GM19025 (cell line): Measurements from ENCODE around the gene INS.

Experiments
- ATAC-seq: cut with Tn5 transposase; IDR thresholded peaks from one replicate; pipeline ENCODE4 v1.9.1; 2021; ENCODE audit warnings: mild to moderate bottlenecking, low read depth, moderate library complexity; ENCODE audit not compliant: unreplicated experiment

Gene INS

GRCh38 chr11:2168286-2169004, 7.4 kb upstream of the INS start:
- ATAC-seq = no peak

GRCh38 chr11:2167141-2168045, 6.4 kb upstream of the INS start:
- ATAC-seq = no peak

- no peak for ATAC-seq
These were observed 5.3 kb upstream of the INS start for GRCh38 chr11:2166091-2166851.

GRCh38 chr11:2165571-2165970, 4.6 kb upstream of the INS start:
- no peak for ATAC-seq

- ATAC-seq = no peak
These were observed 4.0 kb upstream of the INS start for GRCh38 chr11:2164861-2165555.

GRCh38 chr11:2164081-2164480, 3.1 kb upstream of the INS start:
- ATAC-seq = no peak

- no peak for ATAC-seq
These were observed 2.5 kb upstream of the INS start for GRCh38 chr11:2163428-2163978.

GRCh38 chr11:2159536-2160413, 1.2 kb downstream of the INS start:
- no peak for ATAC-seq

- ATAC-seq = no peak
These were observed 2.0 kb downstream of the INS start for GRCh38 chr11:2158966-2159365.

- no peak for ATAC-seq
These were observed 2.7 kb downstream of the INS start for GRCh38 chr11:2158296-2158737.

GRCh38 chr11:2157294-2158040, 3.5 kb downstream of the INS start:
- no peak for ATAC-seq

GRCh38 chr11:2156416-2157182, 4.4 kb downstream of the INS start:
- no peak for ATAC-seq

GRCh38 chr11:2155511-2155910, 5.5 kb downstream of the INS start:
- no peak for ATAC-seq

- no peak for ATAC-seq
These were observed 6.1 kb downstream of the INS start for GRCh38 chr11:2154889-2155288.

- ATAC-seq = no peak
These were observed 6.8 kb downstream of the INS start for GRCh38 chr11:2154195-2154585.

GRCh38 chr11:2153581-2154194, 7.3 kb downstream of the INS start:
- no peak for ATAC-seq

GRCh38 chr11:2151500-2152257, 9.3 kb downstream of the INS start:
- ATAC-seq = no peak
